HepG2 (cell line): ENCODE measurements around the gene ANXA6. TPM values are rescaled to one million over a fixed set of nuclear protein-coding genes. Genes with fewer than 3 reads are reported as not detected.

ENCODE experiments used
- ARID5B ChIP-seq: IDR thresholded peaks from 2 replicates; pipeline ENCODE4 v1.4.0; 2020; ENCODE audit warnings: mild to moderate bottlenecking, missing genetic modification reagents
- CC2D1A ChIP-seq: sonication (generic); formaldehyde crosslinking; IDR thresholded peaks from 2 replicates; pipeline ENCODE4 v1.8.1; 2023; ENCODE audit warnings: mild to moderate bottlenecking, missing genetic modification reagents
- CEBPZ ChIP-seq: IDR thresholded peaks from 2 replicates; pipeline ENCODE4 v1.6.1; 2012; ENCODE audit warnings: low read length, improper control_type of control experiment
- ETS1 ChIP-seq: sonication (generic); formaldehyde crosslinking; IDR thresholded peaks from 2 replicates; pipeline ENCODE4 v1.4.0; 2020; ENCODE audit warnings: missing genetic modification reagents
- JDP2 ChIP-seq: sonication (generic); formaldehyde crosslinking; IDR thresholded peaks from 2 replicates; pipeline ENCODE4 v1.8.1; 2022; ENCODE audit warnings: missing genetic modification reagents, borderline replicate concordance
- NFKB2 ChIP-seq: sonication (generic); formaldehyde crosslinking; IDR thresholded peaks from 2 replicates; pipeline ENCODE4 v1.4.0; 2020; ENCODE audit warnings: missing genetic modification reagents, borderline replicate concordance
- NR2F1 ChIP-seq, 2 experiments: fragments of 450-650 bp in 1 of 2; formaldehyde crosslinking in 1 of 2; IDR thresholded peaks; 2 replicates each; pipeline versions ENCODE4 v1.5.0 to v1.6.1; 2016 to 2020; ENCODE audit warnings: mild to moderate bottlenecking in 1 of 2, missing compliant biosample characterization in 1 of 2, missing genetic modification reagents in 1 of 2, moderate library complexity in 1 of 2
- PHB2 ChIP-seq: fragments of 450-650 bp; IDR thresholded peaks from 2 replicates; pipeline ENCODE4 v1.6.1; 2018; ENCODE audit not compliant: partially characterized antibody
- SMAD1 ChIP-seq: sonication (generic); formaldehyde crosslinking; IDR thresholded peaks from 2 replicates; pipeline ENCODE4 v1.4.0; 2020; ENCODE audit warnings: missing genetic modification reagents, low read depth, mild to moderate bottlenecking, borderline replicate concordance
- ZBTB1 ChIP-seq: sonication (generic); formaldehyde crosslinking; IDR thresholded peaks from 2 replicates; pipeline ENCODE4 v1.4.0; 2020; ENCODE audit warnings: missing genetic modification reagents, borderline replicate concordance
- ZNF333 ChIP-seq: sonication (generic); formaldehyde crosslinking; IDR thresholded peaks from 2 replicates; pipeline ENCODE4 v1.4.0; 2020; ENCODE audit warnings: mild to moderate bottlenecking, missing genetic modification reagents, borderline replicate concordance
- ZNF589 ChIP-seq: sonication (generic); formaldehyde crosslinking; conservative IDR thresholded peaks from 2 replicates; pipeline ENCODE4 v1.8.0; 2022; ENCODE audit warnings: mild to moderate bottlenecking, moderate library complexity, missing genetic modification reagents
- ZNF619 ChIP-seq: sonication (generic); formaldehyde crosslinking; IDR thresholded peaks from 2 replicates; pipeline ENCODE4 v1.4.0; 2020; ENCODE audit warnings: mild to moderate bottlenecking, missing genetic modification reagents
- ZNF672 ChIP-seq: sonication (generic); formaldehyde crosslinking; IDR thresholded peaks from 2 replicates; pipeline ENCODE4 v1.8.1; 2022; ENCODE audit warnings: missing genetic modification reagents
- ZZZ3 ChIP-seq: sonication (generic); formaldehyde crosslinking; IDR thresholded peaks from 2 replicates; pipeline ENCODE4 v1.4.0; 2020; ENCODE audit warnings: missing genetic modification reagents, mild to moderate bottlenecking, borderline replicate concordance
- polyA plus RNA-seq, 8 experiments: library from polyadenylated mRNA; depleted of rRNA in 3 of 8; stranded (reverse) in 7 of 8; unstranded in 1 of 8; fragments of >200 nt; fragmentation: Illumina TruSeq in 4 of 8; extraction: Trizol in 4 of 8; gene quantifications; 2 replicates each; pipeline versions ENCODE4 v1.2.1 to v1.2.3, GENCODE V29; 2011 to 2016; ENCODE audit warnings: low read depth in 4 of 8, missing spikeins in 1 of 8, mixed read lengths in 1 of 8; ENCODE audit not compliant: insufficient read depth in 1 of 8
- total RNA-seq, 5 experiments: library from RNA; depleted of rRNA; stranded (reverse); fragments of >200 nt; fragmentation: Illumina TruSeq; extraction: Trizol; gene quantifications; 2 replicates each; pipeline ENCODE4 v1.2.3, GENCODE V29; 2016; ENCODE audit warnings: low read depth in 1 of 5
- TF ChIP-seq, protein P1 (sequence below): sonication (generic); formaldehyde crosslinking; IDR thresholded peaks from 2 replicates; pipeline ENCODE4 v1.8.0; 2022; ENCODE audit warnings: missing genetic modification reagents, mild to moderate bottlenecking, borderline replicate concordance
- TF ChIP-seq, protein P2 (sequence below): sonication (generic); formaldehyde crosslinking; IDR thresholded peaks from 2 replicates; pipeline ENCODE4 v1.5.0; 2020; ENCODE audit warnings: missing genetic modification reagents

ANXA6 gene
- total and polyA plus RNA-seq, 2 of the 13 experiments (the other 11 are each of a cell fraction or from before 2014, with no cell fraction given): 103 to 125 TPM

DNA sequence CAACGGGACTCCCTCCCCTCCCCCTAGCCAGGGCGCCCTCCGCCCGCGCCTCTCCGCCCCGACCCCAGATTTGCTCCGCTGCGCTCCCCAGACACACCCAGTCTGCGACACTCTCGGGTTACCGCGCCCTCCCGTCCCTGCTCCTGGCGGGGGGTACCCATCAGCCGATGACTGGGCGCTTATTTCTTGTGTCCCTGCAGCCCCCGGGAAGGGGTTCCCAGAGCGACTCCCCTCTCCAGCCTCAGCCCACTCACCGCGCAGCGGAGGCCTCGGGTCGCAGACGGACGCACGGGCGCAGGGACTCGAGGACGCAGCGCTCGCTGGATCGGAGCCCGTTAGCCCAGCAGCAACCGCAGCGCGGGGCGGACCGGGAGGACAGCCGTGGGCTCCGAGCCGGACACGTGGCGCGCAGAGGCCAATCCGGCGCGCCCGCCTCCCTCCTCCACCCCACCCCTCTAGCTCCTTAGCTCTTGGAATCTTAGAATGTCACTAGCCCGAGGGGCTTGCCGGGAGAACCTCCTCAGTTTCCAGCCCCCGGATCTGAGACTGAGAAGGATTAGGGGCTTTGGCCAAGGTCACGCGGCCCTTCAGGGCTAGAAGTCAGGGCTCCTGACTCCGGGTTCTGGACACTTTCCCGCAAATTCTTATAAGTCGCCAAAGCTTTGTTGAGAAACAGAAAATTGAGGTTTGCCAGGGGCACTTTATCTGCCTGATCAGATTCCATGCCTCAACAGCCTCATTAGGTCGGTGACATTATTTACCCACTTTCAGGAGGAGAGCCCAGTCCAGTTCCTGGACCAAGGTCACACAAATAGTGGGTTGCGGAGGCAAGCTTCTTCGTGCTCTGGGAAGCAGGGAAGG lies at the start of gene ANXA6 (continued):
- TF ChIP-seq NFKB2 (CRISPR knock-in tag): peak; percentile 69; the same call in 1 of the 2 replicates
- no peak; the same call in 1 of the 2 replicates for TF ChIP-seq ZNF589 (CRISPR knock-in tag)
- TF ChIP-seq, protein P1, sequence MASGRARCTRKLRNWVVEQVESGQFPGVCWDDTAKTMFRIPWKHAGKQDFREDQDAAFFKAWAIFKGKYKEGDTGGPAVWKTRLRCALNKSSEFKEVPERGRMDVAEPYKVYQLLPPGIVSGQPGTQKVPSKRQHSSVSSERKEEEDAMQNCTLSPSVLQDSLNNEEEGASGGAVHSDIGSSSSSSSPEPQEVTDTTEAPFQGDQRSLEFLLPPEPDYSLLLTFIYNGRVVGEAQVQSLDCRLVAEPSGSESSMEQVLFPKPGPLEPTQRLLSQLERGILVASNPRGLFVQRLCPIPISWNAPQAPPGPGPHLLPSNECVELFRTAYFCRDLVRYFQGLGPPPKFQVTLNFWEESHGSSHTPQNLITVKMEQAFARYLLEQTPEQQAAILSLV (CRISPR knock-in tag): 0 out of 2 replicates have a peak, but pooled peaks have one; percentile 43
- TF ChIP-seq, protein P2, sequence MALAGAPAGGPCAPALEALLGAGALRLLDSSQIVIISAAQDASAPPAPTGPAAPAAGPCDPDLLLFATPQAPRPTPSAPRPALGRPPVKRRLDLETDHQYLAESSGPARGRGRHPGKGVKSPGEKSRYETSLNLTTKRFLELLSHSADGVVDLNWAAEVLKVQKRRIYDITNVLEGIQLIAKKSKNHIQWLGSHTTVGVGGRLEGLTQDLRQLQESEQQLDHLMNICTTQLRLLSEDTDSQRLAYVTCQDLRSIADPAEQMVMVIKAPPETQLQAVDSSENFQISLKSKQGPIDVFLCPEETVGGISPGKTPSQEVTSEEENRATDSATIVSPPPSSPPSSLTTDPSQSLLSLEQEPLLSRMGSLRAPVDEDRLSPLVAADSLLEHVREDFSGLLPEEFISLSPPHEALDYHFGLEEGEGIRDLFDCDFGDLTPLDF: no peak; the same call in 1 of the 2 replicates
- TF ChIP-seq CC2D1A (CRISPR knock-in tag): no peak
- no peak for TF ChIP-seq JDP2
- TF ChIP-seq ZZZ3 (CRISPR knock-in tag): 0 out of 2 replicates have a peak, but pooled peaks have one; percentile 30
- TF ChIP-seq ETS1: no peak
- TF ChIP-seq CEBPZ: no peak
- TF ChIP-seq SMAD1 (CRISPR knock-in tag): no peak
- no peak for TF ChIP-seq ZBTB1
- TF ChIP-seq ZNF619 (CRISPR knock-in tag): no peak
- peak; percentile 28; the same call in 1 of the 2 replicates for TF ChIP-seq ARID5B
- TF ChIP-seq PHB2: no peak
- no peak for TF ChIP-seq ZNF672 (CRISPR knock-in tag)
- TF ChIP-seq NR2F1 (CRISPR knock-in tag; IDR thresholded peaks at IDR 0.05): no peak
- TF ChIP-seq ZNF333 (CRISPR knock-in tag): no peak
